Activated naive CD8-positive, alpha-beta T cell treated with anti-CD3 and anti-CD28 coated beads, Interleukin-2, amount 10 ng/mL, durations not matched to agents 7 days and 5 days (primary cell): Measurements from ENCODE around the gene LIPH. TPM values are rescaled to one million over a fixed set of nuclear protein-coding genes. Genes with fewer than 3 reads are reported as not detected.
"Not testable (repeated sequence)": the region's sequence is repeated elsewhere in the genome, so short reads cannot be mapped to it uniquely, and the experiment has no call there.

Experiments
- ATAC-seq: fragments of 150-1000 bp; cut with Tn5 transposase; one replicate; pipeline ENCODE4 v1.10.0; 2021; ENCODE audit warnings: low read depth, moderate library complexity
- POLR2A ChIA-PET: fragments of 350-600 bp; sonication (Branson Sonifier 250); formaldehyde crosslinking; loops from one replicate; lab custom pipeline; 2021; ENCODE audit warnings: antibody characterized with exemption; lab: Charles Lee
- DNase-seq: peaks from one replicate; pipeline ENCODE4 v3.0.0; 2021
- H3K27ac Mint-ChIP-seq: one replicate; pipeline ENCODE4 v1.8.0; 2022; ENCODE audit warnings: mild to moderate bottlenecking, mixed read lengths
- H3K27me3 Mint-ChIP-seq: one replicate; pipeline ENCODE4 v1.8.0; 2022; ENCODE audit warnings: mild to moderate bottlenecking, moderate library complexity, mixed read lengths
- H3K36me3 Mint-ChIP-seq: one replicate; pipeline ENCODE4 v1.8.0; 2021; ENCODE audit warnings: mild to moderate bottlenecking, mixed read lengths
- H3K4me1 Mint-ChIP-seq: one replicate; pipeline ENCODE4 v1.8.0; 2021; ENCODE audit warnings: mixed read lengths
- H3K4me3 Mint-ChIP-seq: one replicate; pipeline ENCODE4 v1.8.0; 2022; ENCODE audit warnings: mild to moderate bottlenecking, moderate library complexity, mixed read lengths
- H3K9me3 Mint-ChIP-seq: one replicate; pipeline ENCODE4 v1.8.0; 2021; ENCODE audit warnings: mixed read lengths
- total RNA-seq, 2 experiments: library from RNA; stranded (reverse); gene quantifications; one replicate each; pipeline ENCODE4 v1.2.3, GENCODE V29; 2021

LIPH gene
- total RNA-seq, 2 experiments from 2014 or later, result not detected

GRCh38 chr3:185561374-185561943, 9.1 kb upstream of the LIPH start:
- POLR2A ChIA-PET, result no interaction called here
- H3K36me3 Mint-ChIP-seq, result no peaks in the 10 kb centered on the region
- peaks cover 11% of the 10 kb centered on the region for H3K4me1 Mint-ChIP-seq
- H3K27me3 Mint-ChIP-seq, result peaks cover 2% of the 10 kb centered on the region
- H3K4me3 Mint-ChIP-seq, result no peak overlapping the region
- DNase-seq (no peak), ATAC-seq (peak; percentile 28)
- H3K9me3 Mint-ChIP-seq, result no peaks in the 10 kb centered on the region
- H3K27ac Mint-ChIP-seq, result no peak overlapping the region

DNA sequence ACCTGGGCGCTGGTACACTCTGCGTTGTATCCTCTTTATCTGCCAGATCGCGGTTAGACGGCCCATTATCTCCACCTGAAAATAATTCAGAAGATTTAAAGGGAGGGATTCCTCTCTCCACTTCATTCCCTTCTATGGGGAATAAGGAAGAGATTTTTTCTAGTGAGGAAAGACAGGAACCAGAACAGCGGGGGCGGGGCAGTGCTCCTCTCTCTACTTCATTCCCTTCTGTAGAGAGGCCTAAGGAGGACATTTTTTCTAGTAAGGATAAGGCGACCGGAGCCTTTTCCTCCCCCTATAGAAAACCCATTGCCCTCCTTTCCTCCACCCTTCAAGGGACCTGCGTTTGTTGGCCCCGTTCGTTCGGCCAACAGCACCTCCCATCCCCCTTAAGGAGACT, 8.3 kb upstream of the LIPH start:
- peaks cover 11% of the 10 kb centered on the region for H3K4me1 Mint-ChIP-seq
- no peak overlapping the region for H3K4me3 Mint-ChIP-seq
- no peak for DNase-seq
- no peaks in the 10 kb centered on the region for H3K36me3 Mint-ChIP-seq
- no peaks in the 10 kb centered on the region for H3K9me3 Mint-ChIP-seq
- no peak overlapping the region for H3K27ac Mint-ChIP-seq
- H3K27me3 Mint-ChIP-seq, result peaks cover 2% of the 10 kb centered on the region
- ATAC-seq, result no peak
- POLR2A ChIA-PET, result no interaction called here

GRCh38 chr3:185559706-185560090, 7.3 kb upstream of the LIPH start:
- Mint-ChIP-seq H3K4me3 (peak overlapping the region; percentile 81), H3K9me3 (no peaks in the 10 kb centered on the region), H3K27me3 (peaks cover 2% of the 10 kb centered on the region), H3K36me3 (no peaks in the 10 kb centered on the region), H3K27ac (no peak overlapping the region), H3K4me1 (peaks cover 11% of the 10 kb centered on the region)
- DNase-seq, result no peak
- ATAC-seq, result no peak
- POLR2A ChIA-PET, result interaction anchor here (0.5 to 0.6 kb wide), 3 partner anchors 18 to 101 kb away, joined by 3 to 5 read pairs (median 3); no protein-coding TSS in a partner anchor

DNA sequence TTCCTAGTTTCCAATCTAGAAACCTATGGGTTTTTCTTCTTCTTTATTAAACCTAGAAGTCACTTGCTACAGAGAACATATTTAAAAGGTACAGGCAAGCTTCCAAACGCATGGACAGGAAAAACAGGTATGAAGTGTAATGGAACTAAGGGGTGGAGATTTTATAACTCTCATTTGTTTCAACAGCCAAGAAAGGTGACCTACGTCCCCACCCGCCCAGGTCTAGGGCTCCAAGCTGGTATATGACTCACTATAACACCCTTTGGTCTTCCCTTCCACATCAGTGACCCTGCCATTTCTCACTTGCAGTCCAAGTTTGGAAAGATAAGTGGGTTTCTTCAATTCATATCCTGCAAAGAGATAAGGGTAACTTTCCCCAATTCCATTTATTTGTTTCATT, 6.0 kb upstream of the LIPH start:
- Mint-ChIP-seq H3K27me3 (peaks cover 2% of the 10 kb centered on the region), H3K4me1 (peaks cover 11% of the 10 kb centered on the region), H3K27ac (no peak overlapping the region), H3K36me3 (no peaks in the 10 kb centered on the region), H3K4me3 (no peak overlapping the region), H3K9me3 (no peaks in the 10 kb centered on the region)
- ATAC-seq (no peak), DNase-seq (no peak)
- POLR2A ChIA-PET, result interaction anchor here (1.4 kb wide), 1 partner anchor 28 kb away, joined by 3 read pairs; the partner anchor contains the start of gene SENP2

DNA sequence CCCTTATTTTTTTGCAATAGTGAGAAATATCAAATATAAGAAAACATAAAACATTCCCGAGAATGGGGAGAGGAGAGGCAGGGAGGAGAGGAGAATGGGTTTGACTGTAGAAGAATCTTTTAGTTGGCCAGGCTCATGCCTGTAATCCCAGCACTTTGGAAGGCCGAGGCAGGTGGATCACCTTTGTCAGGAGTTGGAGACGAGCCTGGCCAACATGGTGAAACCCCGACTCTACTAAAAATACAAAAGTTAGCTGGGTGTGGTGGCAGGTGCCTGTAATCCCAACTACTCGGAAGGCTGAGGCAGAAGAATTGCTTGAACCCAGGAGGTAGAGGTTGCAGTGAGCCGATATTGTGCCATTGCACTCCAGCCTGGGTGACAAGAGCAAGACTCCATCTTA, 4.3 kb upstream of the LIPH start:
- H3K36me3 Mint-ChIP-seq, H3K4me1 Mint-ChIP-seq, POLR2A ChIA-PET, H3K27me3 Mint-ChIP-seq, H3K4me3 Mint-ChIP-seq, H3K27ac Mint-ChIP-seq, DNase-seq, ATAC-seq, H3K9me3 Mint-ChIP-seq: not testable (repeated sequence)

- DNase-seq (no peak), ATAC-seq (no peak)
- Mint-ChIP-seq H3K36me3 (no peaks in the 10 kb centered on the region), H3K27ac (no peak overlapping the region), H3K4me1 (peaks cover 7% of the 10 kb centered on the region), H3K9me3 (no peaks in the 10 kb centered on the region), H3K4me3 (no peak overlapping the region), H3K27me3 (peaks cover 2% of the 10 kb centered on the region)
- POLR2A ChIA-PET, result no interaction called here
These were observed 3.5 kb upstream of the LIPH start for GRCh38 chr3:185555860-185556347.

GRCh38 chr3:185555101-185555501, 2.7 kb upstream of the LIPH start:
- POLR2A ChIA-PET, result no interaction called here

GRCh38 chr3:185549651-185550111, 2.7 kb downstream of the LIPH start:
- no peaks in the 10 kb centered on the region for H3K36me3 Mint-ChIP-seq
- ATAC-seq, result no peak

More at GRCh38 chr3:185555101-185555501, 2.7 kb upstream of the LIPH start:
- Mint-ChIP-seq H3K27ac (no peak overlapping the region), H3K4me1 (peaks cover 7% of the 10 kb centered on the region), H3K27me3 (peaks cover 2% of the 10 kb centered on the region), H3K4me3 (no peak overlapping the region), H3K9me3 (no peaks in the 10 kb centered on the region), H3K36me3 (no peaks in the 10 kb centered on the region)
- DNase-seq (no peak), ATAC-seq (no peak)

GRCh38 chr3:185549122-185549521, 3.3 kb downstream of the LIPH start:
- Mint-ChIP-seq H3K4me3 (no peak overlapping the region), H3K36me3 (no peaks in the 10 kb centered on the region), H3K4me1 (no peaks in the 10 kb centered on the region), H3K27ac (no peak overlapping the region), H3K27me3 (no peaks in the 10 kb centered on the region), H3K9me3 (no peaks in the 10 kb centered on the region)
- POLR2A ChIA-PET, result no interaction called here
- ATAC-seq (no peak), DNase-seq (no peak)

More at GRCh38 chr3:185549651-185550111, 2.7 kb downstream of the LIPH start:
- POLR2A ChIA-PET, result no interaction called here
- Mint-ChIP-seq H3K4me3 (no peak overlapping the region), H3K27me3 (no peaks in the 10 kb centered on the region), H3K9me3 (no peaks in the 10 kb centered on the region), H3K4me1 (no peaks in the 10 kb centered on the region), H3K27ac (no peak overlapping the region)
- no peak for DNase-seq

GRCh38 chr3:185540695-185541094, 11.7 kb downstream of the LIPH start:
- POLR2A ChIA-PET, result no interaction called here

DNA sequence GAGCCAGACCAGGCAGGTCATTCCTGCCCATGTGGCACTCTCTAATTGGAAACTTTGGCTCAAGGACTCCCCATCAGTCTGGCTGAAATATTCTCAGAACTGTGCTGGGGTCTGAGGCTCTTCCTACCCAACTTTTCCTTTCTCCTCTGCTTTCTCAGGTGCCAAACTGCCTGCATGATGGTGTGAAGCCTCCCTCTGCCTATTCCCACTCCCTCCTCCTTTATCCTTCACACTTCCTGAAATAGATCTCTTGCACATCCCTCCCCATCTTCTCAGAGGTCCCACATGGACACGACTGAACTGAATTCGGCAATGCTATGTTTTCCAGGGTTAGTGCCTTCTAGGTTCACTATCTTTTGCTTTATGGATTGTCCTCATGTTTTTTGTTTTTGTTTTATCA, 12.5 kb downstream of the LIPH start:
- peaks cover 12% of the 10 kb centered on the region for H3K27me3 Mint-ChIP-seq
- peaks cover 1% of the 10 kb centered on the region for H3K9me3 Mint-ChIP-seq
- POLR2A ChIA-PET, result no interaction called here
- no peak overlapping the region for H3K27ac Mint-ChIP-seq
- DNase-seq (no peak), ATAC-seq (no peak)
- peaks cover 2% of the 10 kb centered on the region for H3K36me3 Mint-ChIP-seq
- H3K4me1 Mint-ChIP-seq, result peaks cover 9% of the 10 kb centered on the region
- H3K4me3 Mint-ChIP-seq, result no peak overlapping the region

More at GRCh38 chr3:185540695-185541094, 11.7 kb downstream of the LIPH start:
- Mint-ChIP-seq H3K4me1 (peaks cover 9% of the 10 kb centered on the region), H3K36me3 (peaks cover 2% of the 10 kb centered on the region), H3K9me3 (peaks cover 1% of the 10 kb centered on the region), H3K27ac (no peak overlapping the region), H3K27me3 (peaks cover 12% of the 10 kb centered on the region), H3K4me3 (no peak overlapping the region)
- no peak for ATAC-seq
- DNase-seq, result no peak

GRCh38 chr3:185537369-185537970, 14.9 kb downstream of the LIPH start:
- peak overlapping the region; percentile 71 for H3K4me3 Mint-ChIP-seq
- peaks cover 1% of the 10 kb centered on the region for H3K9me3 Mint-ChIP-seq
- DNase-seq (no peak), ATAC-seq (peak; percentile 99)
- H3K27ac Mint-ChIP-seq, result peak overlapping the region; percentile 81
- H3K4me1 Mint-ChIP-seq, result peaks cover 9% of the 10 kb centered on the region
- peaks cover 2% of the 10 kb centered on the region for H3K36me3 Mint-ChIP-seq
- POLR2A ChIA-PET, result no interaction called here
- H3K27me3 Mint-ChIP-seq, result peaks cover 6% of the 10 kb centered on the region

DNA sequence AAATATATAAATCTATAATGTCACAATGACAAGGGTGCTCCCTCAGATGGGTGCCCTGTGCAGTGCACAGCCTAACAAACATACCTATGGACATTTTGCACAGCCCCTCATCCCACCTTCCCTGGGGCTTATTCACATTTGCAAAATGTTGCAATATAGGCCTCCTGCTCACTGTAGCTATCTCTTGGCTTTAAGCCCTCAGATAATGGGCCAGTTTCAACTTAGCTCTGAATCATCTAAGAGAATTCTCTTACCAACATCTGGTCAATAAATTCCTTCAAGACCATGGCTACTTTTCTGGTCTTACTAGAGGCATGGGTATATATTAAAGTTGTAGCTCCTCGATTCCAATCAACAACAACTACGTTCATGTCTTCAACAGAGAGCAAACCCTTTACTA, 17.9 kb downstream of the LIPH start:
- Mint-ChIP-seq H3K9me3 (peaks cover 1% of the 10 kb centered on the region), H3K4me3 (no peak overlapping the region), H3K27ac (no peak overlapping the region), H3K27me3 (no peaks in the 10 kb centered on the region), H3K36me3 (peaks cover 2% of the 10 kb centered on the region), H3K4me1 (peaks cover 7% of the 10 kb centered on the region)
- ATAC-seq, result no peak
- POLR2A ChIA-PET, result no interaction called here
- no peak for DNase-seq

DNA sequence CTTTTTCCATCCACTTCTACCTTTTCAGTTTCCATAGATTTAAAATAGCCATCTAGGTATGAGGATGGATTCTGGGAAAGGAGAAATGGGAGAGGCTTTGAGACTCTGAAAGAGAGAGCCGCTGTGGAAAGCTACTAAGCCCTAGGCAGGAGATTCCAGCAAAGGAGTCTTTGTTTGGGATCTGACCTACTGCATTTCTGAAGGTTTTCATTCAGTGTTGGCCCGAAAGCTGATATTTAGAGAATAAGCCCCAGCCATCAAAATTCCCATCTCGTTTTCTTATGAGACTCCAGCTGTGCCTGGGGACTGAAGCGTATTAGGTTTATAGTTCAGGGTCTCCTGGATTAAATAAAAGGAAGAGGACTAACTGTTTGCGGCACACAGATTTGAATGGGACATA, 19.5 kb downstream of the LIPH start:
- Mint-ChIP-seq H3K4me1 (peaks cover 7% of the 10 kb centered on the region), H3K36me3 (peaks cover 2% of the 10 kb centered on the region), H3K4me3 (no peak overlapping the region), H3K9me3 (peaks cover 1% of the 10 kb centered on the region), H3K27me3 (peaks cover under 1% of the 10 kb centered on the region), H3K27ac (no peak overlapping the region)
- POLR2A ChIA-PET, result no interaction called here
- DNase-seq, result no peak
- no peak for ATAC-seq
